Measurements from ENCODE around the gene SLC35F5. TPM values are rescaled to one million over a fixed set of nuclear protein-coding genes. Genes with fewer than 3 reads are reported as not detected.
"Not testable (repeated sequence)": the region's sequence is repeated elsewhere in the genome, so short reads cannot be mapped to it uniquely, and the experiment has no call there.

The SLC35F5 gene
- total RNA-seq, 1 experiment from 2014 or later = 126 TPM

DNA sequence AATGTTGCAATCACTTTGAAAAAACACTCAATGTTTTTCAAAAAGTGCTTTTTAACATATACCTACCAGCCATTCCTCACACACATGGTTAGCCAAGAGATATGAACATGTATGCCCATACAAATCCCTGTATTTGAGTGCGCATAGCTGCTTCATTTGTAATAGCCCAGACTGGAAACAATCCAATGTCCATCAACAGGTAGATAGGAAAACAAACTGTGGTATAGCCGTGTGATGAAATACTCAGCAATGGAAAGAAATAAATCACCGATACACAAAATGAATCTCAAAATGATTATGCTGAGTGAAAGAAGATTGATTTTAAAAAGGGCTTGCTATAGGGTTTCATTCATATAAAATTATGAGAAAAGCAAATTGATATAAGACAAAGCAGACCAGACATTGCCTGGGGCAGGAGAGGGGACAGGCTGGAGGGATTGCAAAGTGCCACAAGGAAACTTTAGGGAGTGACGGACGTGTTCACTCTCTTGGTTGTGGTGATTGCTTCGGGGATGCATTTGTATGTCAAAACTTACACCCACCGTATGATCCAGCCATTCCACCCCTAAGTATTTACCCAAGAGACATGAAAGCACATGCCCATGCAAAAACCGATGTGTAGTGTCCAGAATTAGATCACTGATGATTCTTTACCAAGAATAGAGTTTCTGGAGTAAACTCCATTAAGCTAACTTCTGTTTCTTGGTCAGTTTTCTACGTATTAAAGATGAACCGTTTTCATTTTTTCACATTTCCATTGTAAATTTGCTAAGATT, 93.0 kb downstream of the SLC35F5 start:
- in situ Hi-C loops (cut with HindIII; ENCODE audit: low pct_unique_long_range_greater_than_20kb, low sequenced_read_pairs); DNase-seq (ENCODE audit: low read depth): not testable (repeated sequence)

Other genes starting within 250 kb of the SLC35F5 start
- gene RABL2A, start 129.4 kb downstream of the SLC35F5 start, total RNA-seq (2014; rRNA removed; shearing (Covaris generic); ENCODE audit: low replicate concordance) = 5.5 and 19.3 TPM in 2 replicates
- 381 and 425 TPM in 2 replicates for gene ACTR3, start 133.4 kb upstream of the SLC35F5 start, total RNA-seq (2014; rRNA removed; shearing (Covaris generic); ENCODE audit: low replicate concordance)